Parathyroid adenoma (tissue), 2 donors: ENCODE data around the gene SUPT3H.
"Not testable (repeated sequence)": the region's sequence is repeated elsewhere in the genome, so short reads cannot be mapped to it uniquely, and the experiment has no call there.

Source experiments
- H2AFZ ChIP-seq: fragments of 300-600 bp; sonication (generic); one replicate; pipeline ENCODE4 v1.7.0; 2017; ENCODE audit warnings: antibody characterized with exemption, mild to moderate bottlenecking
- H3K27ac ChIP-seq: fragments of 300-600 bp; sonication (generic); one replicate; pipeline ENCODE4 v1.7.0; 2017
- H3K27me3 ChIP-seq: fragments of 300-600 bp; sonication (generic); one replicate; pipeline ENCODE4 v1.7.0; 2017; ENCODE audit warnings: low read length; ENCODE audit not compliant: control insufficient read depth, insufficient read depth
- H3K36me3 ChIP-seq: fragments of 300-600 bp; sonication (generic); one replicate; pipeline ENCODE4 v1.7.0; 2017; ENCODE audit warnings: low read length; ENCODE audit not compliant: control insufficient read depth, insufficient read depth
- H3K4me1 ChIP-seq: fragments of 300-600 bp; sonication (generic); one replicate; pipeline ENCODE4 v1.7.0; 2017; ENCODE audit warnings: control low read depth
- H3K4me2 ChIP-seq: fragments of 300-600 bp; sonication (generic); one replicate; pipeline ENCODE4 v1.7.0; 2017; ENCODE audit warnings: low read length
- H3K4me3 ChIP-seq: fragments of 300-600 bp; sonication (generic); one replicate; pipeline ENCODE4 v1.7.0; 2017; ENCODE audit warnings: low read depth, low read length
- H3K79me2 ChIP-seq: fragments of 300-600 bp; sonication (generic); one replicate; pipeline ENCODE4 v1.7.0; 2017; ENCODE audit warnings: control low read depth
- H3K9ac ChIP-seq: fragments of 300-600 bp; sonication (generic); one replicate; pipeline ENCODE4 v1.7.0; 2017; ENCODE audit warnings: mild to moderate bottlenecking
- H3K9me3 ChIP-seq: fragments of 300-600 bp; sonication (generic); one replicate; pipeline ENCODE4 v1.7.0; 2017; ENCODE audit warnings: low read length; ENCODE audit not compliant: control insufficient read depth
- TF ChIP-seq, protein P1 (sequence below): fragments of 300-600 bp; sonication (generic); IDR thresholded peaks from one replicate; pipeline ENCODE4 v1.7.0; 2017; ENCODE audit warnings: antibody characterized with exemption, mild to moderate bottlenecking
- donor health status: primary hyperparathyroidism.

The SUPT3H gene

DNA sequence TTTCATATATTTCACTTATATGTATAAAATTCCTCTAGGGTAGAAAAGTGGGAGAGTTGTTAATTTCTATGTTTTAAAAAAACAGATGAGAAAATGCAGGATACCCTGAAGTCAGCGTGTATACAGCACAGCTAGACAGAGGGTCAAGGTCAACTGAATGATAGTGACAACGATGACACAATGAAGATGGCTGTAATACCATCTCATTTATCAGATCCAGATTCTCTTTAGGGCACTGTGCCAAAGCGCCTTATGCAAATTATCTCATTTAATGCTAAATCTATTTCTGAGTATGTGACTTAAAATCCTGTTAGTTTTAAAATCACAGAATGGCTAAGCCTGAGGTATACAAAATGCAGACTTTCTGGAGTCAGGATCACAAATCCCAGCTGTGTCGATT lies 481.0 kb downstream of the SUPT3H start:
- Histone ChIP-seq H3K4me1 (no peaks in the 10 kb centered on the region), H3K9me3 (no peaks in the 10 kb centered on the region), H3K4me3 (no peak overlapping the region), H3K4me2 (no peak overlapping the region), H3K27ac (no peak overlapping the region), H3K27me3 (no peaks in the 10 kb centered on the region), H2AFZ (no peak overlapping the region), H3K79me2 (no peaks in the 10 kb centered on the region), H3K36me3 (no peaks in the 10 kb centered on the region), H3K9ac (no peak overlapping the region)
- TF ChIP-seq, protein P1, sequence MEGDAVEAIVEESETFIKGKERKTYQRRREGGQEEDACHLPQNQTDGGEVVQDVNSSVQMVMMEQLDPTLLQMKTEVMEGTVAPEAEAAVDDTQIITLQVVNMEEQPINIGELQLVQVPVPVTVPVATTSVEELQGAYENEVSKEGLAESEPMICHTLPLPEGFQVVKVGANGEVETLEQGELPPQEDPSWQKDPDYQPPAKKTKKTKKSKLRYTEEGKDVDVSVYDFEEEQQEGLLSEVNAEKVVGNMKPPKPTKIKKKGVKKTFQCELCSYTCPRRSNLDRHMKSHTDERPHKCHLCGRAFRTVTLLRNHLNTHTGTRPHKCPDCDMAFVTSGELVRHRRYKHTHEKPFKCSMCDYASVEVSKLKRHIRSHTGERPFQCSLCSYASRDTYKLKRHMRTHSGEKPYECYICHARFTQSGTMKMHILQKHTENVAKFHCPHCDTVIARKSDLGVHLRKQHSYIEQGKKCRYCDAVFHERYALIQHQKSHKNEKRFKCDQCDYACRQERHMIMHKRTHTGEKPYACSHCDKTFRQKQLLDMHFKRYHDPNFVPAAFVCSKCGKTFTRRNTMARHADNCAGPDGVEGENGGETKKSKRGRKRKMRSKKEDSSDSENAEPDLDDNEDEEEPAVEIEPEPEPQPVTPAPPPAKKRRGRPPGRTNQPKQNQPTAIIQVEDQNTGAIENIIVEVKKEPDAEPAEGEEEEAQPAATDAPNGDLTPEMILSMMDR: no peak

DNA sequence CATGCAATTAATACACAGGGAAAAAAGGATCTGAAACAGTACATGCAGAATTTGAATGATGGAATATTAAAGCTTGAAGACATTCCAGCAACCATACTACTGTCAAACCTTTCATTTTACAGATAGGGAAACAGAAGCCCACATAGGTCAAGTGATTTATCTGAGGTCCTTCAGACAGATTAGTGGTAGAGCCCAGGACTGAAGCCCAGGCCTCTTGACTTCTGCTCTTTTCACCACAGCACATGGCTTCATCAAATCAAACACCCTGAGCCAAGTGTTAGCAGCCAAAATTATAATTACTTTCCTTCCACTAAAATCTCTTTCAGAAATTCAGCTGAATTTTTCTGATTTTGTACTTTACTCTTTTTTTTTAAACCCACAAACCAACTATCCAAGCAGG lies 485.2 kb downstream of the SUPT3H start:
- Histone ChIP-seq H3K4me2 (no peak overlapping the region), H3K27ac (no peak overlapping the region), H3K9me3 (no peaks in the 10 kb centered on the region), H3K4me3 (no peak overlapping the region), H3K36me3 (no peaks in the 10 kb centered on the region), H2AFZ (no peak overlapping the region), H3K27me3 (no peaks in the 10 kb centered on the region), H3K79me2 (no peaks in the 10 kb centered on the region), H3K9ac (no peak overlapping the region), H3K4me1 (no peaks in the 10 kb centered on the region)
- TF ChIP-seq, protein P1: no peak

DNA sequence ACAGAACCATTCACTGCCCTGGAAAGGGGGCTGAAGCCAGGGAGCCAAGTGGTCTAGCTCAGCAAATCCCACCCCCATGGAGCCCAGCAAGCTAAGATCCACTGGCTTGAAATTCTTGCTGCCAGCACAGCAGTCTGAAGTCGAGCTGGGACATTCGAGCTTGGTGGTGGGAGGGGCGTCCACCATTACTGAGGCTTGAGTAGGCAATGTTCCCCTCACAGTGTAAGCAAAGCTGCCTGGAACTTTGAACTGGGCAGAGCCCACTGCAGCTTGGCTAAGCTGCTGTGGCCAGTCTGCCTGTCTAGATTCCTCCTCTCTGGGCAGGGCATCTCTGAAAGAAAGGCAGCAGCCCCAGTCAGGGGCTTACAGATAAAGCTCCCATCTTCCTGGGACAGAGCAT lies 498.7 kb downstream of the SUPT3H start:
- H3K4me3 ChIP-seq, H3K27ac ChIP-seq, H3K4me2 ChIP-seq, H3K36me3 ChIP-seq, H2AFZ ChIP-seq, H3K79me2 ChIP-seq, H3K9ac ChIP-seq, H3K27me3 ChIP-seq, H3K9me3 ChIP-seq, H3K4me1 ChIP-seq: not testable (repeated sequence)

DNA sequence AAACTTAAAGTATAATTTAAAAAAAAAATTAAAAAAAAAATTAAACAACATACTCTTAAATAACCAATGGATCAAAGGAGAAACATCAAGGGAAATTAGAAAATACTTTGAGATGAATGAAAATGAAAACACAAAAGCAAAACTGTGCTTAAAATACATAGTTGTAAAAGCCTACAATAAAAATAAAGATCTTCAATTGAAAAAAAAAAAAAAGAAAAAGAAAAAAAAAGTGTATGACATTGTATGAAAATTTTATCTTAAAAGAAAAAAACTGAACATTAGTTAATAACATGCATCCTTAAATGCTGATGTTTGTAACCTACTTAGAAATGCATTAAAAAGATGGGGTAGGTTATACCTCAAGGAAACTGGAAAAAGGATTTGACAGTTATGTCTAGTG lies 501.1 kb downstream of the SUPT3H start:
- not testable (repeated sequence) for H3K9me3 ChIP-seq, H2AFZ ChIP-seq, H3K27me3 ChIP-seq, H3K27ac ChIP-seq, H3K4me1 ChIP-seq, H3K9ac ChIP-seq, H3K4me2 ChIP-seq, H3K4me3 ChIP-seq, H3K36me3 ChIP-seq, H3K79me2 ChIP-seq

DNA sequence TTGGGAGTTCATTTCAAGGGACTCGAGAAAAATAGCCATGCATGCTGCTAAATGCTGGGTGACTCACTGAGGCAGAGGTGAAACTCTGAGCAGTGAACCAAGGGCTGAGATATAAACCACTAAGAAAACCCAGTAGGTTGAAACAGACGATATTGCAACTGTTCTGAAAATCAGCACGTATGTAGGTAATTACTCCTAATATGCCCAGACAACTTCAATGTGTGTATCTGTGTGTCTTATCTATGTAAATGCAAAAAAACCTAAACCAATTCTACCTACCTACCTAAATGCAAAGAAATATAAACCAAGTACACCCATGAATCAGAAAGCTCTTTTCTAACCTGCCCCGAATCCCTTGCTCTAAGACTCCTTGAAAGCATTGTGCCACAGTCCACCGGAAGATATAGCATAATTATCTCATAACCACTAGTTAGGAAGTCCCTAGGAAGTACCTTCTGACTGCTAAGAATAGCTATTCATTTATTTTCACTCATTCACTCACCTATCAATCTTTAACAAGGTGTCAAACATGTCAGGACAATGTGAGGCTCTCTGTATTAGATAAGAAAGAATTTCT lies 508.3 kb downstream of the SUPT3H start:
- TF ChIP-seq, protein P1: no peak
- Histone ChIP-seq H3K79me2 (no peaks in the 10 kb centered on the region), H2AFZ (no peak overlapping the region), H3K4me1 (no peaks in the 10 kb centered on the region), H3K9ac (no peak overlapping the region), H3K9me3 (no peaks in the 10 kb centered on the region), H3K27me3 (no peaks in the 10 kb centered on the region), H3K4me3 (no peak overlapping the region), H3K4me2 (no peak overlapping the region), H3K36me3 (no peaks in the 10 kb centered on the region), H3K27ac (no peak overlapping the region)

DNA sequence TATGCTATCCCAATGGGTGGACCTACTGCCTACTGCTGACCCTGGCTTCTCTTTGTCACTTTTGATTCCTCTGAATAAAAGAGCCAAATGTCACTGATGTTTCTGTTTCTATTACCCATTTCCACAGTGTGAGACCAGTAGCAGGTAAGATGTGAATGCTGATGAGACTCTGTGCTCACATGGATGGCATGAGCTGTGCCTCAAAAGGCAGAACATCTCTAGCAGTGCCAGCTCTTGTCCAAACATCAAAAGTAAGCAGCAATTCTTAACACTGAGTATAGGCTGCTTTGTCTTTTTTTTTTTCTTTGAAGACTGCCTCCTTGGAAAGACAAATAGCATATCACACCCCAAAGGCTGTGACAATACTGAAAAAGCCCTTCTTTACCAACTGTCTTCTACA lies 508.8 kb downstream of the SUPT3H start:
- no peaks in the 10 kb centered on the region for H3K9me3 ChIP-seq
- H3K4me2 ChIP-seq: no peak overlapping the region
- H3K27me3 ChIP-seq: no peaks in the 10 kb centered on the region
- H3K4me1 ChIP-seq: no peaks in the 10 kb centered on the region
- H3K79me2 ChIP-seq: no peaks in the 10 kb centered on the region
- no peak overlapping the region for H3K9ac ChIP-seq
- H3K4me3 ChIP-seq: no peak overlapping the region
- no peak overlapping the region for H2AFZ ChIP-seq
- TF ChIP-seq, protein P1: no peak
- H3K27ac ChIP-seq: no peak overlapping the region
- no peaks in the 10 kb centered on the region for H3K36me3 ChIP-seq
